IPS-15b (cell line): ENCODE data around the gene FAM114A2.

Experiments
- H3K27me3 ChIP-seq: one replicate; pipeline ENCODE4 v1.6.1; 2013; ENCODE audit warnings: low read length; ENCODE audit not compliant: control insufficient read depth, insufficient read depth
- H3K36me3 ChIP-seq: one replicate; pipeline ENCODE4 v1.6.1; 2013; ENCODE audit warnings: low read length; ENCODE audit not compliant: control insufficient read depth, insufficient read depth
- H3K4me1 ChIP-seq: one replicate; pipeline ENCODE4 v1.6.1; 2013; ENCODE audit warnings: mild to moderate bottlenecking, low read length; ENCODE audit not compliant: control insufficient read depth, insufficient read depth
- H3K4me3 ChIP-seq: one replicate; pipeline ENCODE4 v1.5.1; 2013; ENCODE audit warnings: low read depth, low read length
- H3K9ac ChIP-seq: one replicate; pipeline ENCODE4 v1.6.1; 2013; ENCODE audit warnings: low read depth, mild to moderate bottlenecking, low read length
- H3K9me3 ChIP-seq: one replicate; pipeline ENCODE4 v1.6.1; 2013; ENCODE audit warnings: mild to moderate bottlenecking, low read length; ENCODE audit not compliant: control insufficient read depth, insufficient read depth

The FAM114A2 gene

GRCh38 chr5:154038707-154039457, at the start of gene FAM114A2, which contains the start of gene MFAP3:
TSS of gene FAM114A2 (minus strand) at chr5:154038910. CDS start at chr5:154034953, 3,957 bp downstream.
TSS of gene MFAP3 (plus strand) at chr5:154038967. CDS start at chr5:154049723, 10,756 bp downstream.
- Histone ChIP-seq H3K9ac (peak within 1 kb of the TSS; percentile 78), H3K4me3 (peak within 1 kb of the TSS; percentile 88), H3K9me3 (no peaks in the 10 kb centered on the region), H3K4me1 (no peaks in the 10 kb centered on the region), H3K36me3 (no peaks in the 10 kb centered on the region), H3K27me3 (no peaks in the 10 kb centered on the region)

GRCh38 chr5:154087260-154087659, 48.5 kb upstream of the FAM114A2 start:
- Histone ChIP-seq H3K4me3 (no peak overlapping the region), H3K27me3 (peaks cover 14% of the 10 kb centered on the region), H3K9me3 (no peaks in the 10 kb centered on the region), H3K9ac (no peak overlapping the region), H3K4me1 (peaks cover 13% of the 10 kb centered on the region), H3K36me3 (no peaks in the 10 kb centered on the region)

- H3K9ac ChIP-seq: no peak overlapping the region
- H3K4me3 ChIP-seq: no peak overlapping the region
- H3K27me3 ChIP-seq: peaks cover 14% of the 10 kb centered on the region
- H3K4me1 ChIP-seq: peaks cover 8% of the 10 kb centered on the region
- no peaks in the 10 kb centered on the region for H3K36me3 ChIP-seq
- no peaks in the 10 kb centered on the region for H3K9me3 ChIP-seq
These were observed 47.9 kb upstream of the FAM114A2 start for GRCh38 chr5:154086641-154087040.

- H3K36me3 ChIP-seq: no peaks in the 10 kb centered on the region
- H3K9ac ChIP-seq: no peak overlapping the region
- H3K27me3 ChIP-seq: peaks cover 14% of the 10 kb centered on the region
- H3K4me3 ChIP-seq: no peak overlapping the region
- H3K4me1 ChIP-seq: peaks cover 8% of the 10 kb centered on the region
- H3K9me3 ChIP-seq: no peaks in the 10 kb centered on the region
These were observed 47.4 kb upstream of the FAM114A2 start for GRCh38 chr5:154086146-154086545.

- H3K4me3 ChIP-seq: no peak overlapping the region
- H3K27me3 ChIP-seq: peaks cover 14% of the 10 kb centered on the region
- H3K4me1 ChIP-seq: peaks cover 8% of the 10 kb centered on the region
- no peaks in the 10 kb centered on the region for H3K36me3 ChIP-seq
- no peak overlapping the region for H3K9ac ChIP-seq
- H3K9me3 ChIP-seq: no peaks in the 10 kb centered on the region
These were observed 45.4 kb upstream of the FAM114A2 start for GRCh38 chr5:154084062-154084639.

- H3K9me3 ChIP-seq: no peaks in the 10 kb centered on the region
These were observed 42.5 kb upstream of the FAM114A2 start for GRCh38 chr5:154081246-154081645.

GRCh38 chr5:154078272-154078671, 39.6 kb upstream of the FAM114A2 start:
- peaks cover 4% of the 10 kb centered on the region for H3K4me1 ChIP-seq
- no peaks in the 10 kb centered on the region for H3K9me3 ChIP-seq
- no peak overlapping the region for H3K9ac ChIP-seq
- no peak overlapping the region for H3K4me3 ChIP-seq
- H3K36me3 ChIP-seq: no peaks in the 10 kb centered on the region
- no peaks in the 10 kb centered on the region for H3K27me3 ChIP-seq

More at GRCh38 chr5:154081246-154081645, 42.5 kb upstream of the FAM114A2 start:
- peaks cover 5% of the 10 kb centered on the region for H3K27me3 ChIP-seq
- H3K4me3 ChIP-seq: no peak overlapping the region
- no peaks in the 10 kb centered on the region for H3K36me3 ChIP-seq
- peaks cover 8% of the 10 kb centered on the region for H3K4me1 ChIP-seq
- H3K9ac ChIP-seq: no peak overlapping the region

GRCh38 chr5:154077696-154078095, 39.0 kb upstream of the FAM114A2 start:
- H3K4me3 ChIP-seq: no peak overlapping the region
- H3K9ac ChIP-seq: no peak overlapping the region
- no peaks in the 10 kb centered on the region for H3K36me3 ChIP-seq
- peaks cover 5% of the 10 kb centered on the region for H3K4me1 ChIP-seq
- H3K27me3 ChIP-seq: no peaks in the 10 kb centered on the region
- H3K9me3 ChIP-seq: no peaks in the 10 kb centered on the region

- Histone ChIP-seq H3K36me3 (no peaks in the 10 kb centered on the region), H3K4me1 (peaks cover 7% of the 10 kb centered on the region), H3K9me3 (no peaks in the 10 kb centered on the region), H3K4me3 (no peak overlapping the region), H3K9ac (no peak overlapping the region), H3K27me3 (no peaks in the 10 kb centered on the region)
These were observed 37.7 kb upstream of the FAM114A2 start for GRCh38 chr5:154076240-154076922.

GRCh38 chr5:154072414-154073171, 33.9 kb upstream of the FAM114A2 start:
- H3K9ac ChIP-seq: no peak overlapping the region
- H3K4me3 ChIP-seq: no peak overlapping the region
- no peaks in the 10 kb centered on the region for H3K9me3 ChIP-seq
- no peaks in the 10 kb centered on the region for H3K27me3 ChIP-seq
- no peaks in the 10 kb centered on the region for H3K36me3 ChIP-seq
- H3K4me1 ChIP-seq: peaks cover 3% of the 10 kb centered on the region

- H3K4me1 ChIP-seq: peaks cover 3% of the 10 kb centered on the region
- H3K27me3 ChIP-seq: no peaks in the 10 kb centered on the region
- no peak overlapping the region for H3K9ac ChIP-seq
- no peak overlapping the region for H3K4me3 ChIP-seq
- H3K9me3 ChIP-seq: no peaks in the 10 kb centered on the region
- no peaks in the 10 kb centered on the region for H3K36me3 ChIP-seq
These were observed 33.2 kb upstream of the FAM114A2 start for GRCh38 chr5:154071799-154072413.
